ENCODE measurements around the gene RNF8.

- TF ChIP-seq, protein P1, sequence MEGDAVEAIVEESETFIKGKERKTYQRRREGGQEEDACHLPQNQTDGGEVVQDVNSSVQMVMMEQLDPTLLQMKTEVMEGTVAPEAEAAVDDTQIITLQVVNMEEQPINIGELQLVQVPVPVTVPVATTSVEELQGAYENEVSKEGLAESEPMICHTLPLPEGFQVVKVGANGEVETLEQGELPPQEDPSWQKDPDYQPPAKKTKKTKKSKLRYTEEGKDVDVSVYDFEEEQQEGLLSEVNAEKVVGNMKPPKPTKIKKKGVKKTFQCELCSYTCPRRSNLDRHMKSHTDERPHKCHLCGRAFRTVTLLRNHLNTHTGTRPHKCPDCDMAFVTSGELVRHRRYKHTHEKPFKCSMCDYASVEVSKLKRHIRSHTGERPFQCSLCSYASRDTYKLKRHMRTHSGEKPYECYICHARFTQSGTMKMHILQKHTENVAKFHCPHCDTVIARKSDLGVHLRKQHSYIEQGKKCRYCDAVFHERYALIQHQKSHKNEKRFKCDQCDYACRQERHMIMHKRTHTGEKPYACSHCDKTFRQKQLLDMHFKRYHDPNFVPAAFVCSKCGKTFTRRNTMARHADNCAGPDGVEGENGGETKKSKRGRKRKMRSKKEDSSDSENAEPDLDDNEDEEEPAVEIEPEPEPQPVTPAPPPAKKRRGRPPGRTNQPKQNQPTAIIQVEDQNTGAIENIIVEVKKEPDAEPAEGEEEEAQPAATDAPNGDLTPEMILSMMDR (IDR thresholded peaks at IDR 0.05): no peak
- TF ChIP-seq POLR2A (IDR thresholded peaks at IDR 0.05): no peak
Measured at GRCh38 chr6:37407948-37408347, 54.2 kb downstream of the RNF8 start.

Measured in heart left ventricle (tissue), 13 donors.